Left lung (tissue), 10 donors: ENCODE measurements around the gene DLG5. TPM values are rescaled to one million over a fixed set of nuclear protein-coding genes. Genes with fewer than 3 reads are reported as not detected.

Experiments used
- ATAC-seq: fragments of 200-7000 bp; cut with Tn5 transposase; one replicate; pipeline ENCODE4 v1.9.1; 2020; ENCODE audit warnings: moderate library complexity
- DNase-seq, 4 donors: peaks; one replicate each; pipeline ENCODE4 v3.0.0-alpha.2; 2013 to 2020
- H3K27ac ChIP-seq, 2 donors: fragments of 200-600 bp; sonication (generic) in 1 of 2; one replicate each; pipeline versions ENCODE4 v1.5.0 to v1.8.0; 2020 to 2021
- H3K27me3 ChIP-seq, 2 donors: fragments of 200-600 bp; sonication (generic) in 1 of 2; one replicate each; pipeline versions ENCODE4 v1.5.0 to v1.8.0; 2020 to 2021
- H3K36me3 ChIP-seq, 2 donors: fragments of 200-600 bp; sonication (generic) in 1 of 2; one replicate each; pipeline versions ENCODE4 v1.5.0 to v1.8.0; 2020 to 2021
- H3K4me1 ChIP-seq, 2 donors: fragments of 200-600 bp; one replicate each; pipeline ENCODE4 v1.8.0; 2021
- H3K4me3 ChIP-seq, 2 donors: fragments of 200-600 bp; sonication (generic) in 1 of 2; one replicate each; pipeline versions ENCODE4 v1.5.0 to v1.8.0; 2020 to 2021; ENCODE audit warnings: mild to moderate bottlenecking in 1 of 2
- H3K9me3 ChIP-seq, 2 donors: fragments of 200-600 bp; sonication (generic) in 1 of 2; one replicate each; pipeline versions ENCODE4 v1.5.0 to v1.8.0; 2020 to 2021
- intact Hi-C, 2 donors: fragments of 100-400 bp; cut with DNase I; formaldehyde crosslinking; loops; one replicate each; pipeline versions ENCODE4 v1.11.2 to v1.14.2; 2022
- polyA plus RNA-seq, 6 donors: library from polyadenylated mRNA; unstranded; fragments of 120-200 nt; gene quantifications; one replicate each; pipeline ENCODE4 v1.2.1, GENCODE V29; 2013; ENCODE audit not compliant: insufficient read length in 6 of 6
- total RNA-seq, 2 donors: library from RNA; stranded (reverse); fragmentation: NEBNext Ultra II Directional; extraction: Animal tissue kit (Norgen Biotek cat#: 25700); gene quantifications; one replicate each; pipeline ENCODE4 v1.2.1, GENCODE V29; 2021
- TF ChIP-seq, protein P1 (sequence below), 2 donors: fragments of 200-600 bp; sonication (generic) in 1 of 2; IDR thresholded peaks; one replicate each; pipeline versions ENCODE4 v1.5.0 to v1.8.0; 2021; ENCODE audit warnings: antibody characterized with exemption in 2 of 2
- donor health status: DM: no; HTN: yes; CAD: no.
- donor health status: DM: no; HTN: no; CAD: no.

The DLG5 gene
- total and polyA plus RNA-seq, 8 donors: 17.0 to 53.4 (median 49.0) TPM

DNA sequence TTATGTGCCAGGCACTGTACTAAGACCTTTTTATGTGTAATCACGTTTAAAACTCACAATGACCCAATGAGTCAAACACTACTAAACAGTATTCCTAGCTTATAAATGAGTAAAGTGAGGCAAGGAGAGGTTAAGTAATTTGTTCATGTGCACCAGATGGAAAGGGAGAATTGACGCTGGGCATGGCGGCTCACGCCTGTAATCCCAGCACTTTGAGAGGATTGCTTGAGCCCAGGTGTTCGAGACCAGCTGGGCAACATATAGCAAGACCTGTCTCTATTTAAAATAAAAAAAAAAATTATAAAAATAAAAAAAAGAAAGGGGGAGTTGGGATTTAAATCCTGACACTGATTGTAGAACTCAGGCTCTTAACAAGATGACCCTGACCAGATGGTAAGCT, 46.7 kb upstream of the DLG5 start:
- Histone ChIP-seq H3K9me3 (no peaks in the 10 kb centered on the region), H3K27me3 (no peaks in the 10 kb centered on the region), H3K27ac (no peak overlapping the region), H3K4me1 (peaks cover 5 to 10% of the 10 kb centered on the region in 2 donors), H3K4me3 (no peak overlapping the region), H3K36me3 (peaks cover 0 to 26% of the 10 kb centered on the region in 2 donors)
- intact Hi-C loops: no loop called here
- TF ChIP-seq, protein P1, sequence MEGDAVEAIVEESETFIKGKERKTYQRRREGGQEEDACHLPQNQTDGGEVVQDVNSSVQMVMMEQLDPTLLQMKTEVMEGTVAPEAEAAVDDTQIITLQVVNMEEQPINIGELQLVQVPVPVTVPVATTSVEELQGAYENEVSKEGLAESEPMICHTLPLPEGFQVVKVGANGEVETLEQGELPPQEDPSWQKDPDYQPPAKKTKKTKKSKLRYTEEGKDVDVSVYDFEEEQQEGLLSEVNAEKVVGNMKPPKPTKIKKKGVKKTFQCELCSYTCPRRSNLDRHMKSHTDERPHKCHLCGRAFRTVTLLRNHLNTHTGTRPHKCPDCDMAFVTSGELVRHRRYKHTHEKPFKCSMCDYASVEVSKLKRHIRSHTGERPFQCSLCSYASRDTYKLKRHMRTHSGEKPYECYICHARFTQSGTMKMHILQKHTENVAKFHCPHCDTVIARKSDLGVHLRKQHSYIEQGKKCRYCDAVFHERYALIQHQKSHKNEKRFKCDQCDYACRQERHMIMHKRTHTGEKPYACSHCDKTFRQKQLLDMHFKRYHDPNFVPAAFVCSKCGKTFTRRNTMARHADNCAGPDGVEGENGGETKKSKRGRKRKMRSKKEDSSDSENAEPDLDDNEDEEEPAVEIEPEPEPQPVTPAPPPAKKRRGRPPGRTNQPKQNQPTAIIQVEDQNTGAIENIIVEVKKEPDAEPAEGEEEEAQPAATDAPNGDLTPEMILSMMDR (IDR thresholded peaks at IDR 0.05): no peak
- ATAC-seq (no peak), DNase-seq (no peak)

DNA sequence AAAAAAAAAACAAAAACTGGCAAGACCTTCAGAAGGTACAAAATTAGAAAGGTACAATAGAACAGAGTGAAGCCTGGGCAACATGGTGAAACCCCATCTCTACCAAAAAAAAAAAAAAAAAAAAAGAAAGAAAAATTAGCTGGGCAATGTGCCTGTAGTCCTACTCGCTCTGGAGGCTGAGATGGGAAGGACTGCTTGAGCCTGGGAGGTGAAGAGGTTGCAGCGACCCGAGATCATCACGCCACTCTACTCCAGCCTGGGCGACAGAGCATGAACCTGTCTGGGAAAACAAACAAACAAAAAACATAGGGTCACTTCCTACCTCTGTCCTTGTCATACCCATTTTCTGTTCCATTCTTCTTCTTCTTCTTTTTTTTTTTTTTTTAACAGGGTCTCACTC, 45.6 kb upstream of the DLG5 start:
- TF ChIP-seq, protein P1 (IDR thresholded peaks at IDR 0.05): no peak
- intact Hi-C loops: no loop called here
- H3K27ac ChIP-seq: no peak overlapping the region
- H3K36me3 ChIP-seq: peaks cover 0 to 15% of the 10 kb centered on the region in 2 donors
- H3K4me1 ChIP-seq: peaks cover 5 to 10% of the 10 kb centered on the region in 2 donors
- no peaks in the 10 kb centered on the region for H3K9me3 ChIP-seq
- DNase-seq (no peak), ATAC-seq (no peak)
- H3K27me3 ChIP-seq: no peaks in the 10 kb centered on the region
- H3K4me3 ChIP-seq: no peak overlapping the region

DNA sequence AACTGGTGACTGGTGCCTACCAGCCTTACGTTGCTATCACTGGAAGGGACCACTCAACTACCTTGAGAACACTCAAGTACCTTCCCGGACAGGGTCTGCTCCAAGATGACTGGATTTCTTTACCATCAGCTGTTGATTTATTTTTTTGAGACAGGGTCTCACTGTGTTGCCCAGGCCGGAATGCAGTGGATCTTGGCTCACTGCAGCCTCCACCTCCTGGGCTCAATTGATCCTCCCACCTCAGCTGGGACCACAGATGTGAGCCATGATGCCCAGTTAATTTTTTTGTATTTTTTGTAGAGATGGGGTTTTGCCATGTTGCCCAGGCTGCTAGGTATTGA, 45.2 kb upstream of the DLG5 start:
- DNase-seq: no peak
- intact Hi-C loops: no loop called here
- no peaks in the 10 kb centered on the region for H3K27me3 ChIP-seq
- ATAC-seq: no peak
- H3K4me3 ChIP-seq: no peak overlapping the region
- peaks cover 0 to 11% of the 10 kb centered on the region in 2 donors for H3K36me3 ChIP-seq
- H3K4me1 ChIP-seq: peaks cover 5 to 10% of the 10 kb centered on the region in 2 donors
- TF ChIP-seq, protein P1 (IDR thresholded peaks at IDR 0.05): no peak
- no peaks in the 10 kb centered on the region for H3K9me3 ChIP-seq
- H3K27ac ChIP-seq: peak overlapping the region; percentile 41 to 64

DNA sequence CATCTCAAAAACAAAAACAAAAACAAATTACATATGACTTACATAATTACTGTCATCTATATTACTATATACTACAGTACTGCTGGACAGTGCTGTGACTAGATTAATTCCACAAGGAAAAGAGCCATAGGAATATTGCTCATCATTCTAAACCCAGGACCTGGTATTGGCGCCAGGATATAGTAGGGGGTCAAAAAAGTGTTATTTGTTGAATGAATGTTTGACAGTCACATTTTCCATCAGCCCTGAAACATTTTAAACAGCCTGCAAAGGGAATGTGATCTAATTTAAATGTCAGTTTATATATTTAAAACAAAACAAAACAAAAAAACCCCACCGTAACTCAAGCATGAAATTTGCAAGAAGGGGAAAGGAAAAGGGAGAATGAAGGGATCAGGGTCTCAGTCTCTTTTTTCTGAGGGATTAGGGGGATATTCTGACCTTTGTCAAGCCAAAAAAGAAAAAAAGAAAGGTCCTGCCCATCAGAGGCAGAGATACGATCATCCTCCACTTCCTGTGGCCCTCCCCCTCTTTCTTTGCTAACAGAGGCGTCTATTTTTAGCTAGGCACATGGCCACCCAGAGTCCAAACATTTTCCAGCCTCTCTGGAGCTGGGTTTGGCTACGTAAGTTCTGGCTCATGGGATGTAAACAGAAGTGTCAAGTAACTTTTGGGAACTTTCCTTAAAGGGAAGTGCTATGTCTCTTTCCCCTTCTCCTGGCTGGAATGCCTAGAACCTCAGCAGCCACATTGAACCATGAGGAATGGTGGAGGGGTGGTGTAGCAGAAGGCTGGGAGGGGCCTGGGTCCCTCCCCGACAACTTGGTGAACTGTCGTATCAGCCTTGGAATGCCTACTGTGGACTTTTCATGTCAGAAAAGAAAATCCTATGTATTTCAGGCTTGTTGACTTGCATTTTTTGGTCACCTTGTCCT, 44.6 kb upstream of the DLG5 start:
- Histone ChIP-seq H3K4me1 (peaks cover 5 to 10% of the 10 kb centered on the region in 2 donors), H3K9me3 (no peaks in the 10 kb centered on the region), H3K27ac (peak overlapping the region; percentile 41 to 64), H3K4me3 (no peak overlapping the region), H3K36me3 (peaks cover 0 to 5% of the 10 kb centered on the region in 2 donors), H3K27me3 (no peaks in the 10 kb centered on the region)
- peak in 3 of 4 donors; percentile 73 to 92 (median 82) for DNase-seq
- intact Hi-C loops: no loop called here
- TF ChIP-seq, protein P1 (IDR thresholded peaks at IDR 0.05): no peak
- ATAC-seq: peak; percentile 86

DNA sequence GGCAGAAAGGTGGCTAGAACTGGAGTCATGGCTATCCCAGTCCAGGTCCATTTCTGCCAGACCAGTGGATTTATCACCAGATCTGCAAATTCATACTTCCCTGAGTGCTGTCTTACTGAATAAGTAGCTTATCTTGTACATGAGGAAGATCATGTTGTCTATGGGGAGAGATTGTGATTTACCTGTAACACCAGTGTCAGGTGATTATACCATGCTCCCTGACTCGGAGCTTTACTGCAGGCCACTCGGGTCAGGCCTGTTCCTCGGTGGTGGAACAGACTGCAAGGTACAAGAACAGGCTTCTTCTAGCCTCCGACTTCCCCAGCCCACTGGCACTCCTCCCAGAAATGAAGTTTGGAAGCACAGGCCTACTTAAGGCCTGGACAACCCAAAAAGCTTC, 42.6 kb upstream of the DLG5 start:
- no peaks in the 10 kb centered on the region for H3K36me3 ChIP-seq
- H3K27ac ChIP-seq: no peak overlapping the region
- TF ChIP-seq, protein P1 (IDR thresholded peaks at IDR 0.05): no peak
- no peaks in the 10 kb centered on the region for H3K9me3 ChIP-seq
- H3K4me1 ChIP-seq: peaks cover 5 to 10% of the 10 kb centered on the region in 2 donors
- no peak for ATAC-seq
- H3K4me3 ChIP-seq: no peak overlapping the region
- H3K27me3 ChIP-seq: no peaks in the 10 kb centered on the region
- intact Hi-C loops: no loop called here
- DNase-seq: peak in 1 of 4 donors; percentile 30
